Measurements from ENCODE around the gene SCUBE3. TPM values are rescaled to one million over a fixed set of nuclear protein-coding genes. Genes with fewer than 3 reads are reported as not detected.

SCUBE3 gene
- total and polyA plus RNA-seq, 2 of the 8 experiments (the other 6 are each of a cell fraction or from before 2014, with no cell fraction given) = 0.80 to 1.0 TPM

- H4K8ac ChIP-seq (ENCODE audit: extremely low read depth, insufficient read depth, low read length) = no peak overlapping the region
- no peaks in the 10 kb centered on the region; a peak in 2 of 7 replicates for H3K4me1 ChIP-seq (replicated peaks in 1 of 4; ENCODE audit: control insufficient read depth in 3 of 4, insufficient read depth in 4 of 4, low read length in 3 of 4)
- no peak overlapping the region for H2AFZ ChIP-seq (ENCODE audit: low read length)
- ChIA-PET POLR2A (ENCODE audit: partially characterized antibody) (no interaction called here), CTCF (ENCODE audit: partially characterized antibody) (interaction anchor here (0.9 to 4.6 kb wide), 6 partner anchors 23 to 81 kb away, joined by 3 to 28 read pairs (median 10); no protein-coding TSS in a partner anchor)
- H2BK20ac ChIP-seq (ENCODE audit: low read length) = no peak overlapping the region
- no peak overlapping the region for H3K9ac ChIP-seq (replicated peaks in 1 of 4; ENCODE audit: extremely low read depth in 1 of 4, low read depth in 3 of 4, low read length in 3 of 4)
- H3K4ac ChIP-seq (replicated peaks; ENCODE audit: insufficient read length, low read depth, low read length) = no peak overlapping the region
- no peak overlapping the region for H2AK5ac ChIP-seq (ENCODE audit: low read depth, low read length)
- H3K56ac ChIP-seq (replicated peaks; ENCODE audit: insufficient read length, low read depth, low read length) = no peak overlapping the region
- no peak overlapping the region for H2BK15ac ChIP-seq (ENCODE audit: low read length)
- DNase-seq (ENCODE audit: low read depth in 1 of 2, low spot score in 2 of 2) = no peak
- H3K36me3 ChIP-seq (ENCODE audit: control insufficient read depth in 2 of 4, insufficient read depth in 4 of 4, low read length in 3 of 4) = no peaks in the 10 kb centered on the region
- no peak overlapping the region for H4K91ac ChIP-seq (replicated peaks; ENCODE audit: insufficient read length, low read length)
- H3K27me3 ChIP-seq (replicated peaks in 1 of 4; ENCODE audit: control insufficient read depth in 3 of 4, extremely low read depth in 1 of 4, insufficient read depth in 3 of 4, low read length in 3 of 4) = peaks cover 0 to 2% (median 0%) of the 10 kb centered on the region in 4 experiments; a peak in 2 of 7 replicates
- WGBS, 2 experiments (ENCODE audit: extremely low coverage in 1 of 2, insufficient coverage in 1 of 2, insufficient read length in 1 of 2, insufficient replicate concordance in 2 of 2, low coverage in 1 of 2, low lambda C conversion rate in 2 of 2, missing lambda C conversion rate in 1 of 2) = 89% methylated on average over 4 of the region's 4 CpGs; no CpG with 5 or more reads in 1 of the 2 experiments
- no peak overlapping the region for H3K18ac ChIP-seq (ENCODE audit: extremely low read depth, low read length)
- FAIRE-seq = no peak
- H4K20me1 ChIP-seq (replicated peaks in 1 of 2; ENCODE audit: control insufficient read depth in 1 of 2, insufficient read depth in 2 of 2, low read length in 2 of 2) = peaks cover 0 to under 1% of the 10 kb centered on the region in 2 experiments
- H2BK120ac ChIP-seq (replicated peaks; ENCODE audit: low read depth, low read length) = no peak overlapping the region
- H3K4me2 ChIP-seq (ENCODE audit: insufficient read depth in 1 of 2, low read depth in 2 of 2, low read length in 2 of 2) = no peak overlapping the region
- H2BK12ac ChIP-seq (ENCODE audit: low read depth, low read length) = no peak overlapping the region
- TF ChIP-seq RFX5 (IDR thresholded peaks at IDR 0.05; ENCODE audit: borderline replicate concordance, low read depth, low read length) (no peak), BACH1 (IDR thresholded peaks at IDR 0.05; ENCODE audit: low read length) (no peak), TBP (IDR thresholded peaks at IDR 0.05; ENCODE audit: low read depth, low read length) (no peak), SP4 (IDR thresholded peaks at IDR 0.05; ENCODE audit: low read length) (no peak), MAX (IDR thresholded peaks at IDR 0.05) (no peak), CTCF (IDR thresholded peaks at IDR 0.05; ENCODE audit: control extremely low read depth in 1 of 3, insufficient read depth in 1 of 3, low read depth in 1 of 3, low read length in 3 of 3) (no peak), RBBP5 (IDR thresholded peaks at IDR 0.05; ENCODE audit: borderline replicate concordance, low read depth, low read length) (no peak), HDAC2 (IDR thresholded peaks at IDR 0.05; ENCODE audit: borderline replicate concordance in 1 of 2, low read depth in 2 of 2, low read length in 2 of 2) (no peak), BCL11A (IDR thresholded peaks at IDR 0.05; ENCODE audit: low read depth in 2 of 2, low read length in 2 of 2) (no peak)
- no peaks in the 10 kb centered on the region for H3K79me2 ChIP-seq (ENCODE audit: control insufficient read depth in 1 of 2, insufficient read depth in 2 of 2, low read length in 2 of 2)
- H2BK5ac ChIP-seq (ENCODE audit: low read depth, low read length) = no peak overlapping the region
- no peaks in the 10 kb centered on the region for H3K79me1 ChIP-seq (ENCODE audit: low read depth, low read length)
- peaks cover 2% of the 10 kb centered on the region; the same call in 1 of the 2 replicates for H3K23me2 ChIP-seq (ENCODE audit: low read depth, low read length)
- no peak overlapping the region for H3K14ac ChIP-seq (ENCODE audit: insufficient read length)
- no peak overlapping the region for H3K23ac ChIP-seq (ENCODE audit: insufficient read length)
- no peak overlapping the region for H3K27ac ChIP-seq (ENCODE audit: low read depth, low read length)
- no peak overlapping the region for H3K4me3 ChIP-seq (ENCODE audit: extremely low read depth in 1 of 4, insufficient read depth in 2 of 4, low read depth in 3 of 4, low read length in 4 of 4)
- H3K9me3 ChIP-seq (ENCODE audit: insufficient read depth in 2 of 2, low read depth in 1 of 2, low read length in 1 of 2) = peaks cover 0 to 2% of the 10 kb centered on the region in 2 experiments; a peak in 1 of 4 replicates
- H4K5ac ChIP-seq (ENCODE audit: insufficient read length, low read depth, low read length) = no peak overlapping the region
Observed at GRCh38 chr6:35174501-35174900, 39.3 kb upstream of the SCUBE3 start.

Data from H1 (cell line).